Neutrophil (primary cell): ENCODE data around the gene GTF2I.
"Not testable (repeated sequence)": the region's sequence is repeated elsewhere in the genome, so short reads cannot be mapped to it uniquely, and the experiment has no call there.

Experiments
- H3K27ac ChIP-seq: fragments of 200-600 bp; sonication (generic); 2 replicates; pipeline ENCODE4 v1.5.1; 2016; ENCODE audit warnings: mild to moderate bottlenecking, moderate library complexity
- H3K27me3 ChIP-seq: fragments of 200-600 bp; sonication (generic); 2 replicates; pipeline ENCODE4 v1.6.0; 2016; ENCODE audit warnings: mild to moderate bottlenecking
- H3K36me3 ChIP-seq: fragments of 200-600 bp; sonication (generic); 2 replicates; pipeline ENCODE4 v1.5.1; 2017
- H3K4me1 ChIP-seq, 2 experiments: fragments of 200-600 bp in 1 of 2; sonication (generic) in 1 of 2; 1 replicate in 1 of 2; 2 replicates in 1 of 2; pipeline versions ENCODE4 v1.5.1 to v1.6.1; 2013 to 2016; ENCODE audit warnings: low read depth in 1 of 2, low read length in 1 of 2, mild to moderate bottlenecking in 1 of 2, moderate library complexity in 1 of 2; ENCODE audit not compliant: control insufficient read depth in 1 of 2, insufficient read depth in 1 of 2
- H3K4me3 ChIP-seq, 2 experiments: fragments of 200-600 bp in 1 of 2; sonication (generic) in 1 of 2; 1 replicate in 1 of 2; 2 replicates in 1 of 2; pipeline ENCODE4 v1.5.1; 2013 to 2016; ENCODE audit warnings: low read depth in 1 of 2, low read length in 1 of 2, mild to moderate bottlenecking in 1 of 2, moderate library complexity in 1 of 2
- H3K9me3 ChIP-seq: fragments of 200-600 bp; sonication (generic); 2 replicates; pipeline ENCODE4 v1.5.1; 2016
- CTCF ChIP-seq: fragments of 200-600 bp; sonication (generic); IDR thresholded peaks from 2 replicates; pipeline ENCODE4 v1.5.1; 2016; ENCODE audit warnings: antibody characterized with exemption

Gene GTF2I

DNA sequence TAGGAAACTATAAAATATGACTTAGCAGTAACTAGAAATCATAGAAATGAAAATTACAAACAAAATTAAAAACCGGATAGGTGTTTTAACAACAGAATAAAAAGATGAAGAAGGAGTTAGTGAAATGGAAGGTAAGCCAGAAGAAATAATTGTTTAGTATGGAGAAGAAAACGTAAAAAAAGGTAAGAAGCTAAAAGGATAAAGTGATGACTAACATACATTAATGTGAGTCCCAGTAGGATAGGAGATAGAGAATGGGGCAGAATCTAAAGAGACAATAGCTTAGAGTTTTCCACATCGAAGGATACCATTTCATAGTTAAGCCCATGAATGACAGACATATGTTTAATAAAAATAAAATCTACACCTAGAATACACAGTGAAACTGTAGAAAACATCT lies 25.3 kb downstream of the GTF2I start:
- Histone ChIP-seq H3K4me3 (no peak overlapping the region), H3K27me3 (no peaks in the 10 kb centered on the region), H3K36me3 (no peaks in the 10 kb centered on the region), H3K9me3 (no peaks in the 10 kb centered on the region), H3K27ac (no peak overlapping the region), H3K4me1 (no peaks in the 10 kb centered on the region)
- no peak for TF ChIP-seq CTCF

DNA sequence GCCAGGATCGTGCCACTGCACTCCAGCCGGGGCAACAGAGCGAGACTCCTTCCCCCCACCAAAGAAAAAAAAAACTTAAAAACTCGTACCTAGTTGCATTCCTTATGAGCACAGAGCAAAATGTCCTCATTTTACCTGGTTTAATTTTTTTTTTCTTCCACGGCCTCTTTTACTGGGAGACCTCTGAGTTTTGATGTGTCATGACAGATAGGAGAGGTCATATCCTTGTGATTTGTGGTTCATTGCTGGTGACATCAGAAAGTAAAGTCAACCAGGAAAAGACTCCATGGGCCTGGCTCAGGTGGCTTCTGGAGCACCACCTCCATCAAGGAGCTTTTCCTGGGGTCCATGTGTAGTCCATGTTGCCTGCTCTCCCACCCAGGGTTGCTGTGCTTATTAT lies 26.3 kb downstream of the GTF2I start:
- no peak overlapping the region for H3K4me3 ChIP-seq
- TF ChIP-seq CTCF = no peak
- H3K27me3 ChIP-seq = no peaks in the 10 kb centered on the region
- H3K36me3 ChIP-seq = no peaks in the 10 kb centered on the region
- H3K27ac ChIP-seq = no peak overlapping the region
- no peaks in the 10 kb centered on the region for H3K4me1 ChIP-seq
- H3K9me3 ChIP-seq = no peaks in the 10 kb centered on the region

DNA sequence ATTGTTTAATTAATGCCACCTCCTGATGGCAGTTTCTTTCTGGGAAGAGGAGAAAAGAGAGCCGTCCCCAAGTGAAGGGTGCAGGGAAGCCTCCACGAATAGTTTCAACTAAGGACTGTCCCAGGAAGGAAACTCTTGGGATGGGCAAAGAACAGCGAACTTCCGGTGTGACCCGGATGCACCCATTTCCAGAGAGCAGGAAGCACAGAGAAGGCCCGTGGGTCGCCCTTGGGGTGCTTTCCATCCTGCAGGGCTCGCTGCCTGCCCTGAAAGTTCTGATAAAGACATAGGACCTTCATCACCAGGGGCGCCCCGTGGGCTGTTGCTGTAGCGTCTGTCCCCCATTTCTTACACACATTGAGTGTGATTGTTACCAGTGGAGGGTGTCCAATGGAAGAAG lies 27.0 kb downstream of the GTF2I start:
- no peak overlapping the region for H3K4me3 ChIP-seq
- no peaks in the 10 kb centered on the region for H3K9me3 ChIP-seq
- H3K36me3 ChIP-seq = peaks cover 1% of the 10 kb centered on the region
- TF ChIP-seq CTCF = no peak
- no peaks in the 10 kb centered on the region for H3K27me3 ChIP-seq
- no peaks in the 10 kb centered on the region for H3K4me1 ChIP-seq
- H3K27ac ChIP-seq = no peak overlapping the region

GRCh38 chr7:74684921-74685320 lies 27.4 kb downstream of the GTF2I start:
- peaks cover 6% of the 10 kb centered on the region for H3K36me3 ChIP-seq
- no peaks in the 10 kb centered on the region for H3K9me3 ChIP-seq
- H3K27me3 ChIP-seq = no peaks in the 10 kb centered on the region
- no peak overlapping the region for H3K27ac ChIP-seq
- H3K4me1 ChIP-seq = no peaks in the 10 kb centered on the region
- no peak for TF ChIP-seq CTCF
- H3K4me3 ChIP-seq = no peak overlapping the region

- no peak overlapping the region for H3K27ac ChIP-seq
- no peaks in the 10 kb centered on the region for H3K4me1 ChIP-seq
- H3K9me3 ChIP-seq = no peaks in the 10 kb centered on the region
- no peak for TF ChIP-seq CTCF
- H3K4me3 ChIP-seq = no peak overlapping the region
- peaks cover 16% of the 10 kb centered on the region for H3K36me3 ChIP-seq
- H3K27me3 ChIP-seq = no peaks in the 10 kb centered on the region
These were observed 33.0 kb downstream of the GTF2I start for GRCh38 chr7:74690474-74690873.

DNA sequence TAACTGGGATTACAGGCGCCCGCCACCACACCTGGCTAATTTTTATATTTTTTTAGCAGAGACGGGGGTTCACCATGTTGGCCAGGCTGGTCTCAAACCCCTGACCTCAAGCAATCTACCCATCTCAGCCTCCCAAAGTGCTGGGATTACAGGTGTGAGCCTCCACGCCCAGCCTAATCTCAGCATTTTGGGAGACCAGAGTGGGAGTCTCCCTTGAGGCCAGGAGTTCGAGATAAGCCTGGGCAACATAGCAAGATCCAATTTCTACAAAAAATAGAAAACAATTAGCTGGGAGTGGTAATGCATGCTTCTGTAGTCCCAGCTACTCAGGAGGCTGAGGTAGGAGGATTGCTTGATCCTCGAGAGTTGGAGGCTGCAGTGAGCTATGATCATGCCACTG lies 46.9 kb downstream of the GTF2I start:
- H3K4me3 ChIP-seq, H3K4me1 ChIP-seq: not testable (repeated sequence)
- H3K36me3 ChIP-seq = peaks cover 33% of the 10 kb centered on the region

More for the DNA sequence above, 46.9 kb downstream of the GTF2I start:
- not testable (repeated sequence) for H3K9me3 ChIP-seq, H3K27ac ChIP-seq, H3K27me3 ChIP-seq
